ENCODE data around the gene APBB1IP.
"Not testable (repeated sequence)": the region's sequence is repeated elsewhere in the genome, so short reads cannot be mapped to it uniquely, and the experiment has no call there.

The APBB1IP gene

DNA sequence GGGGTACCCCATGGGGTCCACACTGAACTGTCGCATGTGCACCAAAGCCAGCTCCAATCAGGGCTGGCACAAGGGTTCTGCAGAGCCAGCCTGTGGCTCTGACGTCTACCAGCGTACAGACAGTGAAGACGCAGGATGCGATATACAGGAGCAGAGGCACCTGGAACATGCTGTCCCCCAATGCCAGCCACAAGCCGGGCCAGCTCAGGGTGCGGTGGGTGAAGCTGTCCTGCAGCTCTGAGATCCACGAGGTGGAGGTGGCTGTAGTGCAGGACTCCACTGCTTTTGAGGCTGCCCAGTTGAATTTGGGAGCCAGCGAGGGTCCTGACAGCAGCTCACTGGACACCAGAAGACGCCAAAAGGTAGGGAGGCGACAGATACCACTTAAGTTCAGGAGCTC, 148.1 kb downstream of the APBB1IP start:
- TF ChIP-seq, protein P1, sequence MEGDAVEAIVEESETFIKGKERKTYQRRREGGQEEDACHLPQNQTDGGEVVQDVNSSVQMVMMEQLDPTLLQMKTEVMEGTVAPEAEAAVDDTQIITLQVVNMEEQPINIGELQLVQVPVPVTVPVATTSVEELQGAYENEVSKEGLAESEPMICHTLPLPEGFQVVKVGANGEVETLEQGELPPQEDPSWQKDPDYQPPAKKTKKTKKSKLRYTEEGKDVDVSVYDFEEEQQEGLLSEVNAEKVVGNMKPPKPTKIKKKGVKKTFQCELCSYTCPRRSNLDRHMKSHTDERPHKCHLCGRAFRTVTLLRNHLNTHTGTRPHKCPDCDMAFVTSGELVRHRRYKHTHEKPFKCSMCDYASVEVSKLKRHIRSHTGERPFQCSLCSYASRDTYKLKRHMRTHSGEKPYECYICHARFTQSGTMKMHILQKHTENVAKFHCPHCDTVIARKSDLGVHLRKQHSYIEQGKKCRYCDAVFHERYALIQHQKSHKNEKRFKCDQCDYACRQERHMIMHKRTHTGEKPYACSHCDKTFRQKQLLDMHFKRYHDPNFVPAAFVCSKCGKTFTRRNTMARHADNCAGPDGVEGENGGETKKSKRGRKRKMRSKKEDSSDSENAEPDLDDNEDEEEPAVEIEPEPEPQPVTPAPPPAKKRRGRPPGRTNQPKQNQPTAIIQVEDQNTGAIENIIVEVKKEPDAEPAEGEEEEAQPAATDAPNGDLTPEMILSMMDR (IDR thresholded peaks at IDR 0.05; ENCODE audit: low read depth, low read length) = no peak
- TF ChIP-seq POLR2A (IDR thresholded peaks at IDR 0.05; ENCODE audit: extremely low read depth, insufficient read length) = no peak
- TF ChIP-seq, protein P2, sequence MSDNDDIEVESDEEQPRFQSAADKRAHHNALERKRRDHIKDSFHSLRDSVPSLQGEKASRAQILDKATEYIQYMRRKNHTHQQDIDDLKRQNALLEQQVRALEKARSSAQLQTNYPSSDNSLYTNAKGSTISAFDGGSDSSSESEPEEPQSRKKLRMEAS (IDR thresholded peaks at IDR 0.05; ENCODE audit: low read depth, low read length) = no peak
- TF ChIP-seq MYC (IDR thresholded peaks at IDR 0.05; ENCODE audit: low read depth, low read length) = no peak
- no peak for DNase-seq (ENCODE audit: low read depth)
- H3K4me3 ChIP-seq (ENCODE audit: low read depth, low read length) = no peak overlapping the region

DNA sequence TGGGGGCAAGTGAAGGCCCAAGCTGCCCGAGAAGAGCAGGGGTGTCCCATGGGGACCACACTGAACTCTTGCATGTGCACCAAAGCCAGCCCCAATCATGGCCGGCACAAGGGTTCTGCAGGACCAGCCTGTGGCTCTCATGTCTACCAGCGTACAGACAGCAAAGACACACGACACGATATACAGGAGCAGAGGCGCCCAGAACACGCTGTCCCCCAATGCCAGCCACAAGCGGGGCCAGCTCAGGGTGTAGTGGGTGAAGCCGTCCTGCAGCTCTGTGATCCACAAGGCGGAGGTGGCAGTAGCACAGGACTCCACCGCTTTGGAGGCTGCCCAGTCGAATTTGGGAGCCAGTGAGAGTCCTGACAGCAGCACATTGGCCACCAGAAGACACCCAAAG, 150.5 kb downstream of the APBB1IP start:
- TF ChIP-seq, protein P1 (IDR thresholded peaks at IDR 0.05; ENCODE audit: low read depth, low read length) = no peak
- TF ChIP-seq MYC (IDR thresholded peaks at IDR 0.05; ENCODE audit: low read depth, low read length) (no peak), POLR2A (IDR thresholded peaks at IDR 0.05; ENCODE audit: extremely low read depth, insufficient read length) (no peak)
- TF ChIP-seq, protein P2 (IDR thresholded peaks at IDR 0.05; ENCODE audit: low read depth, low read length) = no peak
- H3K4me3 ChIP-seq (ENCODE audit: low read depth, low read length) = no peak overlapping the region
- DNase-seq (ENCODE audit: low read depth) = no peak

DNA sequence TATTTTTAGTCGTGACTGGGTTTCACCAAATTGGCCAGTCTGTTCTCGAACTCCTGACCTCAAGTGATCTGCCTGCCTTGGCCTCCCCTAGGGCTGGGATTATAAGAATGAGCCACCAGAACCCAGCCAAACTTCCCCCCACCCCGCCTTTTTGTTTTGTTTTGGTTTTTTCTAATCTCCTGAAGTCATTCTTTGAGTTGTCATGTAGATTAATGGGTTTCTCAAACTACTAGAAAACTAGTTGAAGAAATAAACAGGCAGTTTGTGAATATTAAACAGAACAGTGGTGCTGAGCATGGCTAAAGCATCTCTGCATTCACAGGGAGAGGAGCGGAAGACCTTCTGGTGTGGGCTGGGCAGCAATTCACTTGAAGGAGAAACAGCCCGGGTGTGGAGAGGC, 151.7 kb downstream of the APBB1IP start:
- not testable (repeated sequence) for DNase-seq (ENCODE audit: low read depth)

DNA sequence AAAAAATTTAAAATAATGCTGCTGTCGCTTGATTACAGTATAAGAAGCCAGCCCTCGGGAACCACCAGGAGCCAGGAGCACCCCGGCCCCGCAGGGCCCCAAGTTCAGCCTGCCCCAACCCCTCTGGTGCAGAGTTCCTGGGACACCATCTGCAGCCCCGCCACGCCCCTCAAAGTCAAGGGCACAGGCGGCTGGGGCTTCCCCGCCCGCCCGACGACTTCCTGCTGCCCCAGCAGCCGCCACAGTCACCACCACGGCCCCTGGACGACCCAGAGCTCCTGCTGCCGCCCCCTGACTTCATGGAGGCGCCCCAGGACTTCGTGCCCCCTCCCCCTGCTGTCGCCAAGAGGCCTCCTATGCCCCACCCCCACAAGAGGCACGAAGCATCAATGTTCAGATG, 155.8 kb downstream of the APBB1IP start:
- TF ChIP-seq, protein P2 (IDR thresholded peaks at IDR 0.05; ENCODE audit: low read depth, low read length) = no peak
- TF ChIP-seq, protein P1 (IDR thresholded peaks at IDR 0.05; ENCODE audit: low read depth, low read length) = no peak
- TF ChIP-seq POLR2A (IDR thresholded peaks at IDR 0.05; ENCODE audit: extremely low read depth, insufficient read length) (no peak), MYC (IDR thresholded peaks at IDR 0.05; ENCODE audit: low read depth, low read length) (no peak)
- no peak overlapping the region for H3K4me3 ChIP-seq (ENCODE audit: low read depth, low read length)
- DNase-seq (ENCODE audit: low read depth) = no peak

More for the DNA sequence above, 151.7 kb downstream of the APBB1IP start:
- not testable (repeated sequence) for H3K4me3 ChIP-seq (ENCODE audit: low read depth, low read length)

DNA sequence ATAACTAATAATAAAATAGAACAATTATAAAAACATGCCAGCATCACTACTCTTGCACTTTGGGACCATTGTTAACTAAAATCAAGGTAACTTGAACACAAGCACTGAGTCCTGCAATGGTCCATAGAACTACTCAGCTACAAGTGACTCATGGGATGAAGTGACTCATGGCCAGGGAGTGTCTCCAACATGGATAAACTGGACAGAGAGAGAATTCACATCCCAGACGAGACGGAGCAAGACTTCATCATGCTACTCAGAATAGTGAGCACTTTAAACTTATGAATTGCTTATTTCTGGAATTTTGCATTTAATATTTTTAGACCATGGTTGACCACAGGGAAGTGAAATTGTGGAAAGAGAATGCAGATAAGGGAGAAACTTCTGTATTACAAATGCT, 165.1 kb downstream of the APBB1IP start:
- not testable (repeated sequence) for H3K4me3 ChIP-seq (ENCODE audit: low read depth, low read length); DNase-seq (ENCODE audit: low read depth)

DNA sequence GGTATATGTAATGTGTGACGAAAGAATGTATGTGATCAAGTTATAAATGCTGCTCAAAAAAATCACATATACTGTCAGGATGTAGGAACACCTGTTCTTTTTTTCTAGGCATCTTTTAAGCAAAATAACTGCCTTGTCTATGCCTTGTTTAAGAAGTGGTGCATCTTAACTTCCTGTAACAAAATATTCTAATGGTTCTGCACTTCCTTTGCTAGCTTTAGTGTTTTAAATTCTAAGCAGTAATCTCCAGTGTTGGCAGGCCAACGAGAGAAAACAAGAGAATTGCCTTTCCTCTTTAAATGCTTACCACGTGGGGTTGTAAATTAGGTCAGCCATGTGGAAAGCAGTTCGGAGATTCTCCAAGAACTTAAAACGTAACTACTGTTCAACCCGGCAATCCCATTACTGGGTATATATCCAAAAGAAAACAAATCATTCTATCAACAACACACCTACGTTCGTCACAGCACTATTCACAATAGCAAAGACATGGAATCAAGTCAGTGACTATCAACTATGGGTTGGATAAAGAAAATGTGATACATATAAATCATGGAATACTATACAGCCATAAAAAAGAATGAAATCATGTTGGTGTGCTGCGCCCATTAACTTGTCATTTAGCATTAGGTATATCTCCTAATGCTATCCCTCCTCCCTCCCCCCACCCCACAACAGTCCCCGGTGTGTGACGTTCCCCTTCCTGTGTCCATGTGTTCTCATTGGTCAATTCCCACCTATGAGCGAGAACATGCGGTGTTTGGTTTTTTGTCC, 166.4 kb downstream of the APBB1IP start:
- not testable (repeated sequence) for DNase-seq (ENCODE audit: low read depth); H3K4me3 ChIP-seq (ENCODE audit: low read depth, low read length)

DNA sequence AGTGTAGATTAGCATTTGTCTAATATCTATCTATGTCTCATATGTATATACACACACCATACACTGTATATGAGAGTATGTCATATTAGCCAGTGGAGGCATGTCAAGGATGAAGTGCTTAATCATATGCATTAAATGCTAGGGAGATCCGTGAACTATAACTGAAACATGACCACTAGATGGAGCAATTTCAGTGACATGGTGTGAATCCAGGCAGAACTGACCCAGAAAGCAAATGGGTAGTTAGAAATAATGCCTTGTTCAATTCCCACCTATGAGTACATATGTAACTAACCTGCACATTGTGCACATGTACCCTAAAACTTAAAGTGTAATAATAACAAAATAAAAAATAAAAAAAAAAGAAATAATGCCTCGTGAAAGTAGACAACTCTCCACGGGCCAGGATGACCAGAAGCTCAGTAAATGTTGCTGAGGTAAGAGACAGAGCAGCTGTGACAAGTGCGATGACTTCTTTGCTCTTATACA, 168.3 kb downstream of the APBB1IP start:
- not testable (repeated sequence) for H3K4me3 ChIP-seq (ENCODE audit: low read depth, low read length)
- DNase-seq (ENCODE audit: low read depth) = peak; percentile 2

DNA sequence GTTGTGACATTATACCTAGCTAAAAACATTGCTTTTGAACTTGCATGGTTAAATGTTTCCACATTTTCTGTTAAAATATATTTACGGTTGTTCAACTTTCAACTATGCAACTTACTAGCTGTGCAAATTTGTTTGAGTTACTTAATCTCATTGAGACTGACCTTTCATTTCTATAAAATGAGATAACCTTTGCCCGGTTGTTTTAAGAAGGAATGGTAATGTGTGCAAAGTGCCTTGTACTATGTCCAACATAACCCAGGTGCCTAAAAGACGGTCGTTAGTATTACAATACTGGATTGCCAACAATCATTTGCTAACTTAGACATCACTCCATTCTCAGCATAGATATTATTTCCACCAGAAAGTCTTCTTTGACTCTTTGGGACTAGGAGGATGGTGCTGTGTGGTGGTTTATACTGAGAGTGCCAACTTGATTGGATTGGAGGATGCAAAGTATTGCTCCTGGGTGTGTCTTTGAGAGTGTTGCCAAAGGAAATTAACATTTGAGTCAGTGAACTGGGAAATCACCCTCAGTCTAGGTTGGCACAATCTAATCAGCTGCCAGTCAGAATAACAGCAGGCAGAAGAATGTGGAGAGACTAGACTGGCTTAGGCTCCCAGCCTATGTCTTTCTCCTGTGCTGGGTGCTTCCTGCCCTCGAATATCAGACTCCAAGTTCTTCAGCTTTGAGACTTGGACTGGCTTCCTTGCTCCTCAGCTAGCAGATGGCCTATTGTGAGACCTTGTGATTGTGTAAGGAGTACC, 174.2 kb downstream of the APBB1IP start:
- TF ChIP-seq MYC (IDR thresholded peaks at IDR 0.05; ENCODE audit: low read depth, low read length) = no peak
- TF ChIP-seq, protein P2 (IDR thresholded peaks at IDR 0.05; ENCODE audit: low read depth, low read length) = no peak
- TF ChIP-seq, protein P1 (IDR thresholded peaks at IDR 0.05; ENCODE audit: low read depth, low read length) = no peak
- no peak for DNase-seq (ENCODE audit: low read depth)
- no peak overlapping the region for H3K4me3 ChIP-seq (ENCODE audit: low read depth, low read length)
